NCI-H2029 treated with DMSO at 0.1 percent for 48 hours (cell line): ENCODE measurements around the gene C1QTNF1.
A peak's percentile ranks its signal among the peaks of the same experiment; 100 is the strongest.

ENCODE experiments used
- DNase-seq: peaks from one replicate; lab custom pipeline; 2025; lab: John Stamatoyannopoulos, UW

C1QTNF1 gene, protein sequence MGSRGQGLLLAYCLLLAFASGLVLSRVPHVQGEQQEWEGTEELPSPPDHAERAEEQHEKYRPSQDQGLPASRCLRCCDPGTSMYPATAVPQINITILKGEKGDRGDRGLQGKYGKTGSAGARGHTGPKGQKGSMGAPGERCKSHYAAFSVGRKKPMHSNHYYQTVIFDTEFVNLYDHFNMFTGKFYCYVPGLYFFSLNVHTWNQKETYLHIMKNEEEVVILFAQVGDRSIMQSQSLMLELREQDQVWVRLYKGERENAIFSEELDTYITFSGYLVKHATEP

GRCh38 chr17:79023886-79024771 is at the start of gene C1QTNF1:
C1QTNF1 (plus strand) TSS chr17:79024169; CDS start chr17:79043969, 19,800 bp downstream.
- DNase-seq, result no peak

DNA sequence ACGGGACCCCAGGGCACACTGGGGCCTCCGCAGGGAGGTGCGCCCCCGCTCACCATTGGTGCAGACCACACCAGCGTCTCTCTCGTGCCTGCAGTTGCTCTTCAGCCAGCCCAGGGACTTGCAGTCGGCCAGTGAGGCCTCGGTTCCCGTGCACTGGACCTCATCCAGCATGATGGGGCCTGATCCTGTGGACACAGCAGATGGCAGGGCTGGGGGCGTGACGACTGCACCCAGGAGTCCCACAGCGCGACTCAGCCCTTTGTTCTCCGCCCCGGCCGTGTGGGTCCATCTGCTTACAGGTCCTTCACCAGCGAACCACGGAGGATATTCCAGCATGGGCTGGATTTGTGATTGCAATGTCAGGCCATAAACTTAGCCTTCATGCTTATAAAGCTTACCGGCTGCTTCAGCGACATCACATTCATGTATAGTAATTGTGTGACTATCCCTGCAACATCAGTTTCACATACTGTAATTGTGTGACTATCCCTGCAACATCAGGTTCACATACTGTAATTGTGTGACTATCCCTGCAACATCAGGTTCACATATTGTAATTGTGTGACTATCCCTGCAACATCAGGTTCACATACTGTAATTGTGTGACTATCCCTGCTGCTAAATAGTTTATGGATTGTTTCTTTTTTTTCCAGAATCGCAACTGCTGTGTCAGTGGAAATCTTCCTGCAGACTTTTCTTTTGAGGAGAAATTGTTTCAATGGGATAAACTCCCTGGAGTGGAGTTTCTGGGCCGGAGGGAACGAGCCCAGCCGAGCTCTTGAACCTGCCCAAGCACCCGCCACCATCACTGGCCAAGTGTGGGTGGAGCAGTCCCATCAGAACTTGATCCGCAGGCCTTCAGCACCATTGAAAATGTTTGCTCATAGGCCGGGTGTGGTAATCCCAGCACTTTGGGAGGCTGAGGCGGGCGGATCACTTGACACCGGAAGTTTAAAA is 49.1 kb upstream of the C1QTNF1 start:
- DNase-seq, result peak; percentile 22

- DNase-seq, result no peak
Observed at GRCh38 chr17:78976907-78977680, 46.9 kb upstream of the C1QTNF1 start.

DNA sequence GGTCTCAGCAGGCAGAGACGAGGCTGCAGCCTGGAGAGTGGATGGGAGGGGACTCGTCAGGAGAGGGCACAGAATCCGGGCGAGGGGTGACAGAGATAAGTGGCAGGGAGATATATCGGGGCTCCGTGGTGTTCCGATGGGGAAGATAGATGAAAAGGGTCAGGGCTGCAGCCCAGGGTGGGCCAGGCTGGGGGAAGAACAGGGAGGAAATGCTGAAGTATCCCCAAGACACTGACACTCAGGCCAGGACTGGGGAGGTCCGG is 46.4 kb upstream of the C1QTNF1 start:
- no peak for DNase-seq

- DNase-seq, result no peak
Observed at GRCh38 chr17:78977997-78978973, 45.7 kb upstream of the C1QTNF1 start.

DNA sequence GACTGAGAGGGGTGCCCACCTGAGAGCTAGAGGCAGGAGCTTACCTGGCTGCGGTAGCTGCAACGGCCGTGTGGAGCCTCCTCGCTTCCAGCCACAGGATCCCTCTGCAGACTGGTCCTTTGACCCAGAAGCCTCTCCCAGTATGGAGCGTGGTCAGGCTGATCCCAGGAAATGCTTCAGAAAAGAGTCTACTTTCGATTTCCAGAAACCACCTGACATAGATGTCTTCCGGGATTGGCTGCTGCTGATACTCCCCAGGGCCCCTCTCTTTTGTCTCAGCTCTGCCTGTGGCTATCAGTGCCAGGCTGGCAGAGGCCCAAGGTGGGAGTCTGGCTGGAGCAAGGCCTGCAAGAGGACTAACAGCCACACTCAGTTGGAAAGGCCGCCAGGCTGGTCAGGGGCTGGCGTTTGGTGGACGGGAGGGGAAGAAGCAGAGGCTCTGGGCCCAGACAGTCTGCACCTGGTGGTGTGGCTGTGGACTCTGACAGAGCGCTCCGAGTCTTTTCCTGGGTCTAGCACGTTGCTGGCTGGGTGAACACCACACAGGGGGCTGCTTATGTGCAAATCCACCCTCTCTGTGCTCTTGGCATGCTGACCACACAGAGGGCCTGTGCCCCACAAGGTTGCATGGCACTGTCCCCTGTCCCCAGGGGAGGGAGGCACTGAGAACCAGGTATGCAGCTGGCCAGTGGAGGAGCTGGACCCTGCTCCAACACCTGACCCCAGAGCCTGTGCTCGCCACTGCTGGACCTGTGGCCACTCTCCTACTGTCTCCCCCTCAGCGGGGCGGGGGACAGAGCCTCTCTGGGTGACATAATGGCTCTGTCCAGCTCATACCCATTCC is 44.0 kb upstream of the C1QTNF1 start, which contains the start of gene LGALS3BP:
Gene LGALS3BP (minus strand): TSS at position 144 of the 844 bp plus-strand sequence. CDS start 2,732 bp downstream, outside the sequence.
- DNase-seq, result peak; percentile 79

- no peak for DNase-seq
Observed at GRCh38 chr17:78980624-78980972, 43.4 kb upstream of the C1QTNF1 start.

DNA sequence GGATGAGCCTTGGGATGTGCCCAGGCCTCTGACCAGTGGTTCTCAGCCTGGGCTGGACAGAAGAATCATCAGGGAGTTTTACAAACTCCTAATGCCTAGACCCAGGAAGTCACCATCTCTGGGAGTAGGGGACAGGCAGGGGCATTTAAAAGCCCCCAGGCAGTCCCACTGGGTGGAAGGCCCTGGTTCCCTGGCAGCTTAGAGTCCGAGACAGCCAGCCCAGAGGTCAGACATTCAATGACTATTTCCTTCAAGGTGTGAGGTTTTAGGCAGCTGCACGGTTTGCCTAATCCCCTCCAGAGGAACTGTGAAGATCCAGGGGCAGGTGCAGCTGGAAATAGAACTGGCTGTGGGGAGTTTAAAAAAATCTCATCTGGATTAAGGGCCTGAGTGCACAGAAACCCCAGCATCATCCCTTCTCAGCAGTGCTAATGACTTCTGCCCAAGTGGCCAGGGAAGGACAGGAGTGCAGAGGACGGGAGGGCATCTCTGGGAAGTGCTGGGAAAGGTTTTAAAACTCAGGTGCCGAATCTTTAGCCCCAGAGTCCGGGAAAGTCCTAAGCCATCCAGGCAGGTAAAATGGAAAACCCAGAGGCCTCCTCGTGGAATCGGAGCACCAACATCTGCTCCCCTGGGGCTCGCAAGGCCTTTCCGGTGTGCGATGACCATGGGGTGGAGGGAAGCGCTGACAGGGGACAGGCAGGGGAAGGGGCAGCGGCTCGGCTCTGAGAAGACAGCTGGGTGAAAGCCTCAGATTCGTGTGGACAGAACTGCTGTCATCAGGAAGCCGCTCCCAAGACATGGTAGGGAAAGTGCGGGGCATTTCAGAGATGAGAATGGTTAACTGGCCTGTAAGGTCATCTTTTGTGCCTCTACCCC is 42.7 kb upstream of the C1QTNF1 start:
- DNase-seq, result no peak

DNA sequence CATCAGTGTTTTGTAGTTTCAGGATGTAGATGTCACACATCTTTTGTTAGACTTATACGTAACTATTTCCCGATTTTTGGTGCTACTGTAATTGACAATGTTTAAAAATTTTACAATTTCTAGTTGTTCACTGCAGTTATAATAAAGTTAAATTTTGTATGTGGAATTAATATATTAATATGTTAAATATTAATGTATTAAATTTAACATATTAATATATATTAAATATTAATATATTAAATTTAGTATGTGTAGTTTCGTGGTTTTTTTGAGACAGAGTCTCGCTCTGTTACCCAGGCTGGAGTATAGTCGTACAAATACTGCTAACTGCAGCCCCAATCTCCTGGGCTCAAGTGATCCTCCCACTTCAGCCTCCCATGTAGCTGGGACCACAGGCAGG is 38.6 kb upstream of the C1QTNF1 start:
- DNase-seq, result no peak

GRCh38 chr17:78986048-78986648 is 37.8 kb upstream of the C1QTNF1 start:
- no peak for DNase-seq

DNA sequence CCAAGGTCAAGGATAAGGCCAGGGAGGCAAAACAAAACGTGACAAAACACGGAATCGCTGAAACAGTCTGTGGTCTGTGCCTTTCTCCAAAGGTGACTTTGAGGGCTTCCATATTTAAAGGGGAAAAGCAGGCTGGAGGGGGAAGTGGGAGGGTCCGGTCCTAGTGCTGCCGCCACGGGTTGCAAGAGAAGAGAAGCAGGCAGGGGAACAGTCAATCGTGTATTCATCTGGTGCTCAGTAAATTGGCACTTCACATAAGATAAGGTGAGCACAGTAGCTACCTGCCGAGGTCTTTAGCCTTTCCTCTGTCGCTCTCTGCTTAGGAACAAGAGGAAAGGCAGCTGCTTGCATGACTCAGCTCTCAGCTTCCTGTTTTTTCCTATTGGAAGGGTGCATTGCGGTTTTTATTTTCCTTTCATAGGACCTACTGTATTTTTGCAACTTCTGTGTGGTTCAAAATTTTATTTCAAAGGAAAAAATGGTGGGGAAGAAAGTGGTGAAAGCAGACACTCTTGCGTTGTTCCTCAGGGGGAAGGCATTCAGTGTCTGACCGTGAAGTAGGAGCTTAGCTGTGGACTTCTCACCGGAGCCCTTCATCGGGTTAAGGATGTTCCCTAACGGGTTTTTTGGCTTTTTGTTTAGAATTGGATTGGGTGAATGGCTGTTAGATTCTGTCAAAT is 37.2 kb upstream of the C1QTNF1 start:
- DNase-seq, result peak; percentile 52

GRCh38 chr17:78988152-78988551 is 35.8 kb upstream of the C1QTNF1 start:
- DNase-seq, result no peak

DNA sequence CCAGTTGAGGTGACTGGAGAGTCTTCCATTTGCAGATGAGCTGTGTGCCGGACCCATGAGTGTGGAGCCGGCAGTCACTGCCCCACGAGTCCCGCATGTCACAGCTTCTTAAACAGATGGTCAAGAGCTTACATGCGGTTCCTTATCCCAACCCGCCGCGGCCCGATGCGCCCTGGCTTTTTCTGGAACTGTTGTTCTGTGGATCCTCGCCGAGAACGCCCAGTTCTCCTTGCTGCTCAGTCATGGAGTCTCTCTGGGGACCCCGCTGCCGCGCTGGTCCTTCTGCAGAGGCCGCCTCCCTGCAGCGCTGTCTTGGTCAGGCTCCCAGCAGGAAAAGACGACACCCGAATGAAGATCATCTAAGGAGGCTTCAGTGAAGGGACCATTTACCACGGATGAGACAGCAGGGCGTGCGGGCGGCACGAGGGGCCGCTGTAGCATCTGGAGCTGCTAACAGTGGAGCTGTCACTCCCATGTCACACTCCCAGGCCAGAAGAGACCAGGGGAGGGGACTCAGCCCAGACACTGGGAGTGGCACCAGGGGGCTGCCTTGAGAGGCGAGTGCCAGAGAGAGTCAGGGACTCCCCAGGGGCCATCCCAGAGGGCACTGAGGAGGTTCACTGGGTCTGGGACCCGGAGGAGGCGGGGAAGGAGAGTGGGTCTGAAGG is 33.5 kb upstream of the C1QTNF1 start:
- no peak for DNase-seq

GRCh38 chr17:78991017-78991738 is 32.8 kb upstream of the C1QTNF1 start:
- DNase-seq, result no peak

GRCh38 chr17:78991906-78992532 is 31.9 kb upstream of the C1QTNF1 start:
- DNase-seq, result no peak
